Ascending aorta (tissue), 2 donors: Measurements from ENCODE around the gene LCN6. TPM values are rescaled to one million over a fixed set of nuclear protein-coding genes. Genes with fewer than 3 reads are reported as not detected.

Source experiments
- DNase-seq, 2 donors: peaks; one replicate each; pipeline ENCODE4 v3.0.0-alpha.2; 2019; ENCODE audit warnings: low spot score in 2 of 2
- H3K27ac ChIP-seq, 2 donors: fragments of 200-600 bp; sonication (generic); one replicate each; pipeline ENCODE4 v1.5.1; 2016 to 2017; ENCODE audit warnings: mild to moderate bottlenecking in 1 of 2
- H3K27me3 ChIP-seq: fragments of 200-600 bp; sonication (generic); one replicate; pipeline ENCODE4 v1.5.1; 2017
- H3K36me3 ChIP-seq, 2 donors: fragments of 200-600 bp; sonication (generic); one replicate each; pipeline ENCODE4 v1.5.1; 2016
- H3K4me1 ChIP-seq, 2 donors: fragments of 200-600 bp; sonication (generic); one replicate each; pipeline ENCODE4 v1.5.1; 2016 to 2017; ENCODE audit warnings: mild to moderate bottlenecking in 1 of 2
- H3K4me3 ChIP-seq, 2 donors: fragments of 200-600 bp; sonication (generic); one replicate each; pipeline ENCODE4 v1.5.1; 2016 to 2017; ENCODE audit warnings: mild to moderate bottlenecking in 1 of 2
- H3K9me3 ChIP-seq, 2 donors: fragments of 200-600 bp; sonication (generic); one replicate each; pipeline ENCODE4 v1.5.1; 2016
- intact Hi-C: fragments of 100-400 bp; cut with DNase I; formaldehyde crosslinking; loops from one replicate; pipeline ENCODE4 v1.15.1; 2023
- total RNA-seq: library from RNA; depleted of rRNA; stranded (reverse); fragments of >200 nt; gene quantifications from one replicate; pipeline ENCODE4 v1.1.0, GENCODE V29; 2016
- TF ChIP-seq, protein P1 (sequence below), 3 experiments: fragments of 200-600 bp in 2 of 3; fragments of 450-650 bp in 1 of 3; sonication (generic) in 2 of 3; IDR thresholded peaks; one replicate each; pipeline ENCODE4 v1.5.1; 2016 to 2019; ENCODE audit warnings: antibody characterized with exemption in 3 of 3, mild to moderate bottlenecking in 1 of 3, moderate library complexity in 1 of 3

Gene LCN6
- total RNA-seq, 1 donor from 2014 or later = 130 TPM

DNA sequence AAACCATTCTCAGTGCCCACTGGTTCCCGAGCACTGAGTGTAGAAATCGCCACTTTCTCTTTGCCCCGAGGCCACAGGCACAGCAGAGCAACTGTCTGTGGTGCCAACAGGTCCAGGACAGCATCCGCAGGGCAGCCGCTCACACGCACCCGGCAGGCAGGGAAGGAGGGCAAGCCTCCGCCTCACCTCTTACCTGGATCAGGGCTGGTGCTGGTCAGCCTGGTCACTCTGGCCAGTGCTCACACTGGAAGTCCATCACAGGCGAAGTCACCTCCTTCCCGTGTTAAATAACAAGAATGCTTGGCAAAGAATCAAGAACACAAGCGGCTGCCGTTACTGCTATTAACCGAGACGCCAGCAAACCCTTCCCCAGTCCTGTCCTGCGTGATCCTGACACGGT lies 22.2 kb downstream of the LCN6 start:
- H3K27ac ChIP-seq = no peak overlapping the region

DNA sequence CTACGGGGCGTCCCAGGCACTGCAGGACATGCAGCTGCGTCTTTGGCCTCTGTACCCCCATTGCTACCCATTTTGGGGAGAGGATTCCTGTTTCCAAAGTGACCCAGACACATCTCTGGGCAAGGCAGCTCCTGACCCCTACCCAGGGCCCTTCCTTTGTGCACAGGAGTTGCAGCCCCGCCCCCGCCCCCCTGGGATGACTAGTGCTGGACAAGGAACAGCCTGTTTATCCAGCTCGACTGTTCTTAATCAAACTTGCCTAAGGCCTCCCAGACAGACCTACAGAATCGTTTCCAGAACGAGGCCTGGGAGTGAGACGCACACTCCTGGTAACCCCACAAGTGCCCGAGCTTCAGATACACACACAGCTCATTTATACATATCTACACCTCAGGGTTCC lies 22.7 kb downstream of the LCN6 start:
- peak overlapping the region in 1 of 2 donors; percentile 81 for H3K4me3 ChIP-seq
- no peaks in the 10 kb centered on the region for H3K27me3 ChIP-seq
- no peak for DNase-seq
- TF ChIP-seq, protein P1, sequence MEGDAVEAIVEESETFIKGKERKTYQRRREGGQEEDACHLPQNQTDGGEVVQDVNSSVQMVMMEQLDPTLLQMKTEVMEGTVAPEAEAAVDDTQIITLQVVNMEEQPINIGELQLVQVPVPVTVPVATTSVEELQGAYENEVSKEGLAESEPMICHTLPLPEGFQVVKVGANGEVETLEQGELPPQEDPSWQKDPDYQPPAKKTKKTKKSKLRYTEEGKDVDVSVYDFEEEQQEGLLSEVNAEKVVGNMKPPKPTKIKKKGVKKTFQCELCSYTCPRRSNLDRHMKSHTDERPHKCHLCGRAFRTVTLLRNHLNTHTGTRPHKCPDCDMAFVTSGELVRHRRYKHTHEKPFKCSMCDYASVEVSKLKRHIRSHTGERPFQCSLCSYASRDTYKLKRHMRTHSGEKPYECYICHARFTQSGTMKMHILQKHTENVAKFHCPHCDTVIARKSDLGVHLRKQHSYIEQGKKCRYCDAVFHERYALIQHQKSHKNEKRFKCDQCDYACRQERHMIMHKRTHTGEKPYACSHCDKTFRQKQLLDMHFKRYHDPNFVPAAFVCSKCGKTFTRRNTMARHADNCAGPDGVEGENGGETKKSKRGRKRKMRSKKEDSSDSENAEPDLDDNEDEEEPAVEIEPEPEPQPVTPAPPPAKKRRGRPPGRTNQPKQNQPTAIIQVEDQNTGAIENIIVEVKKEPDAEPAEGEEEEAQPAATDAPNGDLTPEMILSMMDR (IDR thresholded peaks at IDR 0.05) = no peak
- intact Hi-C loops = loop anchor here (5.0 kb wide), 2 partner anchors 38 to 243 kb away; partner anchors contain the start of genes AGPAT2 and SEC16A
- peaks cover 16 to 18% of the 10 kb centered on the region in 2 donors for H3K4me1 ChIP-seq
- no peaks in the 10 kb centered on the region for H3K9me3 ChIP-seq
- peaks cover 44 to 48% of the 10 kb centered on the region in 2 donors for H3K36me3 ChIP-seq
- no peak overlapping the region for H3K27ac ChIP-seq

More for the DNA sequence above, 22.2 kb downstream of the LCN6 start:
- Histone ChIP-seq H3K27me3 (no peaks in the 10 kb centered on the region), H3K4me1 (peaks cover 16 to 18% of the 10 kb centered on the region in 2 donors), H3K4me3 (peak overlapping the region; percentile 74 to 81), H3K9me3 (no peaks in the 10 kb centered on the region), H3K36me3 (peaks cover 44 to 48% of the 10 kb centered on the region in 2 donors)
- intact Hi-C loops = loop anchor here (5.0 kb wide), 2 partner anchors 39 to 244 kb away; partner anchors contain the start of genes AGPAT2 and SEC16A
- TF ChIP-seq, protein P1 (IDR thresholded peaks at IDR 0.05) = no peak
- no peak for DNase-seq

DNA sequence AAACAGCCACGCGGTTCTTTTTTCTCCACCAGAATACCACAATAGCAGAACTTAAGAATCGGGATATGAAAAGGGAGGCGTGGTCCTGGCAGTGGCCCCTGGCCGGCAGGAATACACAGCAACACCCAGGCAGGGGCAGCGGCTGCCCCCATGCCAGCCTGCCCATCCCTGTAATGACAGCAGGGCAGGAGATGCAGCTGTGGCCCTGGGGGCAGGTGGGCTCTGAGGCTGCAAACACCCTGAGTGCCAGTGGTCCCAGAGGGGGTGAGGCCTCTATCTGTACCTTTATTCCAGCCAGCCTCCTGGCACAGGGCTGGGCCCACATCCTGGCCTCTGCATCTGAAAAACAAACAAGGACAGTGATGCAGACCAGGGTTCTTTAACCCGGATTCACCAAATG lies 23.6 kb downstream of the LCN6 start:
- H3K36me3 ChIP-seq = peaks cover 44 to 48% of the 10 kb centered on the region in 2 donors
- H3K4me1 ChIP-seq = peaks cover 16 to 18% of the 10 kb centered on the region in 2 donors
- H3K27me3 ChIP-seq = no peaks in the 10 kb centered on the region
- no peaks in the 10 kb centered on the region for H3K9me3 ChIP-seq
- intact Hi-C loops = loop anchor here (5.0 kb wide), 2 partner anchors 37 to 242 kb away; partner anchors contain the start of genes AGPAT2 and SEC16A
- TF ChIP-seq, protein P1 (IDR thresholded peaks at IDR 0.05) = no peak
- no peak for DNase-seq
- no peak overlapping the region for H3K27ac ChIP-seq
- H3K4me3 ChIP-seq = no peak overlapping the region

DNA sequence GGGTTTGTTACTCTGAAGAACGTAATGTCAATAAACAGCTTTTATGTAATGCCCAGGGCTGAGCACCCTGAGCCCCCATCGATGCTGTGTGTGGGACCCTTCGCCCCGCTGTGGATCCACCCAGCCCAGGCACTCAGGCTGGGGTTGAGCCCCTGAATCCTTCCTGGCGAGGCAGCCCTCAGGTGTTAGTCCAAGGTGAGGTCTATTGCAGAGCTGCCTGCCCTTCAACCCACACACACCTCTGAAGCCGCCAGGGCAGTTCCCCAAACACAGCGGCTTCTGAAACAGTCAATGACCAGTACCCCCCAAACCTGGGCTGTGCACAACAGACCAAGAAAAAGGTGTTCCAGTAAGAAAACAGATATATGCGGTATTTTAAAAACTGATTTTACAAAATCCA lies 24.3 kb downstream of the LCN6 start:
- TF ChIP-seq, protein P1 (IDR thresholded peaks at IDR 0.05) = no peak
- no peaks in the 10 kb centered on the region for H3K9me3 ChIP-seq
- intact Hi-C loops = no loop called here
- H3K27me3 ChIP-seq = no peaks in the 10 kb centered on the region
- no peak for DNase-seq
- no peak overlapping the region for H3K27ac ChIP-seq
- H3K36me3 ChIP-seq = peaks cover 44 to 48% of the 10 kb centered on the region in 2 donors
- peaks cover 15 to 18% of the 10 kb centered on the region in 2 donors for H3K4me1 ChIP-seq
- H3K4me3 ChIP-seq = no peak overlapping the region

DNA sequence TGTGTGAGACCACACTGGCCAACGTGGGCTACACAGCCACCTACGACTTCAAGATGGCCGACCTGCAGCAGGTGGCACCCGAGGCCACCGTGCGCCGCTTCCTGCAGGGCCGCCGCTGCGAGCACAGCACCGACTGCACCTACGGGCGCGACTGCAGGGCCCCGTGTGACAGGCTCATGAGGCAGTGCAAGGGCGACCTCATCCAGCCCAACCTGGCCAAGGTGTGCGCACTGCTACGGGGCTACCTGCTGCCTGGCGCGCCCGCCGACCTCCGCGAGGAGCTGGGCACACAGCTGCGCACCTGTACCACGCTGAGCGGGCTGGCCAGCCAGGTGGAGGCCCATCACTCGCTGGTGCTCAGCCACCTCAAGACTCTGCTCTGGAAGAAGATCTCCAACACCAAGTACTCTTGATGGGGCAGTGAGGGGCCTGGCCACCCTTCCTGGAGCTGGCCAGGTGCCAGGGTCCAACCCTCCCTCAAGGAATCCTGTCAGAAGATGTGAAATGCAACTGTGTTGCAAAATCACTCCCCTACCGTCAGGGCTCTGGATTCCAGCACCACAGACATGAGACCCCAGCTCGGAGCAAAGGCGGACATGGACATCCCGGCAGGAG lies 24.9 kb downstream of the LCN6 start:
- H3K4me3 ChIP-seq = no peak overlapping the region
- H3K27ac ChIP-seq = no peak overlapping the region
- intact Hi-C loops = no loop called here
- H3K27me3 ChIP-seq = no peaks in the 10 kb centered on the region
- H3K36me3 ChIP-seq = peaks cover 44 to 48% of the 10 kb centered on the region in 2 donors
- TF ChIP-seq, protein P1 (IDR thresholded peaks at IDR 0.05) = no peak
- no peaks in the 10 kb centered on the region for H3K9me3 ChIP-seq
- DNase-seq = no peak
- peaks cover 9 to 14% of the 10 kb centered on the region in 2 donors for H3K4me1 ChIP-seq
